SK-N-SH (cell line): ENCODE results near the gene ASAP3.

Experiments
- CHD2 ChIP-seq: fragments of 150-350 bp; IDR thresholded peaks from 2 replicates; pipeline ENCODE4 v1.6.1; 2018; ENCODE audit warnings: low read length; ENCODE audit not compliant: partially characterized antibody
- CTCF ChIP-seq: fragments of 200-600 bp; sonication (generic); IDR thresholded peaks from 2 replicates; pipeline ENCODE4 v1.6.1; 2017; ENCODE audit warnings: antibody characterized with exemption, mild to moderate bottlenecking, moderate library complexity
- EP300 ChIP-seq, 2 experiments: IDR thresholded peaks; 2 replicates each; pipeline versions ENCODE4 v1.4.0 to v1.6.1; 2012; ENCODE audit warnings: borderline replicate concordance in 1 of 2, low read depth in 1 of 2, low read length in 1 of 2
- EZH2phosphoT487 ChIP-seq: fragments of 200-600 bp; sonication (generic); IDR thresholded peaks from 2 replicates; pipeline ENCODE4 v1.6.1; 2017; ENCODE audit warnings: low read depth, mixed run types, mild to moderate bottlenecking, antibody characterized with exemption, moderate library complexity, borderline replicate concordance
- GABPA ChIP-seq: IDR thresholded peaks from 2 replicates; pipeline ENCODE4 v1.4.0; 2012; ENCODE audit warnings: low read depth, mild to moderate bottlenecking
- GATA2 ChIP-seq: sonication (generic); formaldehyde crosslinking; IDR thresholded peaks from 2 replicates; pipeline ENCODE4 v1.5.0; 2020; ENCODE audit warnings: mild to moderate bottlenecking, missing genetic modification reagents
- POLR2AphosphoS5 ChIP-seq: IDR thresholded peaks from 2 replicates; pipeline ENCODE4 v1.6.1; 2012; ENCODE audit warnings: low read depth, low read length
- RFX5 ChIP-seq: IDR thresholded peaks from 2 replicates; pipeline ENCODE4 v1.6.1; 2012; ENCODE audit warnings: mild to moderate bottlenecking, improper control_type of control experiment, low read length
- TAF1 ChIP-seq: IDR thresholded peaks from 2 replicates; pipeline ENCODE4 v1.6.1; 2012; ENCODE audit warnings: low read depth, mild to moderate bottlenecking, low read length, moderate library complexity, borderline replicate concordance
- TCF12 ChIP-seq: IDR thresholded peaks from 2 replicates; pipeline ENCODE4 v1.4.0; 2012
- TEAD4 ChIP-seq: IDR thresholded peaks from 2 replicates; pipeline ENCODE4 v1.4.0; 2012; ENCODE audit warnings: mild to moderate bottlenecking, borderline replicate concordance; ENCODE audit not compliant: insufficient read depth
- USF1 ChIP-seq: IDR thresholded peaks from 2 replicates; pipeline ENCODE4 v1.4.0; 2012; ENCODE audit warnings: low read depth, borderline replicate concordance
- TF ChIP-seq, protein P1 (sequence below): IDR thresholded peaks from 2 replicates; pipeline ENCODE4 v1.6.1; 2012; ENCODE audit warnings: mild to moderate bottlenecking, low read depth, low read length, moderate library complexity

DNA sequence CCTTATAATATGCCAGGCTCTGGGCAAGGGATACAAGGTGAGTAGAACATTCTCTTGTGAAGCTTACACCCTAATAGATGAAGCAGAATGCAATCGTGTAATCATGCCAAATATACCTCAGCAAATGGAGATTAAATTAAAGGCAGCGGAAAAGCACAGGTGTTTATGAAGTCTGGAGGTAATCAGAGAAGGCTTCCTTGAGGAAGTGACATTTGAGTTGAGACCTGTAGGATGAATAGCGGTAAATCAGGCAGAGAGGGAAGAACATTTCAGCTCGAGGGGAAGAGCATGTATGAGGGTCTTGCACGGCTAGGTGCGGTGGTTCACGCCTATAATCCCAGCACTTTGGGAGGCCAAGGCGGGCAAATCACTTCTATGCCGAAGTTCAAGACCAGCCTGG lies 33.6 kb upstream of the ASAP3 start:
- TF ChIP-seq CTCF (no peak), GABPA (no peak), TCF12 (no peak), POLR2AphosphoS5 (no peak), USF1 (no peak), TAF1 (no peak), RFX5 (no peak), TEAD4 (no peak), GATA2 (CRISPR knock-in tag) (no peak), EP300 (IDR thresholded peaks at IDR 0.05; ENCODE audit: borderline replicate concordance in 1 of 2, low read depth in 1 of 2, low read length in 1 of 2) (no peak), EZH2phosphoT487 (no peak), CHD2 (no peak)
- TF ChIP-seq, protein P1, sequence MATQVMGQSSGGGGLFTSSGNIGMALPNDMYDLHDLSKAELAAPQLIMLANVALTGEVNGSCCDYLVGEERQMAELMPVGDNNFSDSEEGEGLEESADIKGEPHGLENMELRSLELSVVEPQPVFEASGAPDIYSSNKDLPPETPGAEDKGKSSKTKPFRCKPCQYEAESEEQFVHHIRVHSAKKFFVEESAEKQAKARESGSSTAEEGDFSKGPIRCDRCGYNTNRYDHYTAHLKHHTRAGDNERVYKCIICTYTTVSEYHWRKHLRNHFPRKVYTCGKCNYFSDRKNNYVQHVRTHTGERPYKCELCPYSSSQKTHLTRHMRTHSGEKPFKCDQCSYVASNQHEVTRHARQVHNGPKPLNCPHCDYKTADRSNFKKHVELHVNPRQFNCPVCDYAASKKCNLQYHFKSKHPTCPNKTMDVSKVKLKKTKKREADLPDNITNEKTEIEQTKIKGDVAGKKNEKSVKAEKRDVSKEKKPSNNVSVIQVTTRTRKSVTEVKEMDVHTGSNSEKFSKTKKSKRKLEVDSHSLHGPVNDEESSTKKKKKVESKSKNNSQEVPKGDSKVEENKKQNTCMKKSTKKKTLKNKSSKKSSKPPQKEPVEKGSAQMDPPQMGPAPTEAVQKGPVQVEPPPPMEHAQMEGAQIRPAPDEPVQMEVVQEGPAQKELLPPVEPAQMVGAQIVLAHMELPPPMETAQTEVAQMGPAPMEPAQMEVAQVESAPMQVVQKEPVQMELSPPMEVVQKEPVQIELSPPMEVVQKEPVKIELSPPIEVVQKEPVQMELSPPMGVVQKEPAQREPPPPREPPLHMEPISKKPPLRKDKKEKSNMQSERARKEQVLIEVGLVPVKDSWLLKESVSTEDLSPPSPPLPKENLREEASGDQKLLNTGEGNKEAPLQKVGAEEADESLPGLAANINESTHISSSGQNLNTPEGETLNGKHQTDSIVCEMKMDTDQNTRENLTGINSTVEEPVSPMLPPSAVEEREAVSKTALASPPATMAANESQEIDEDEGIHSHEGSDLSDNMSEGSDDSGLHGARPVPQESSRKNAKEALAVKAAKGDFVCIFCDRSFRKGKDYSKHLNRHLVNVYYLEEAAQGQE: no peak
